ENCODE measurements around the gene FAM222A.

GRCh38 chr12:109671502-109671901 lies 42.1 kb upstream of the FAM222A start:
- TF ChIP-seq CTCF (IDR thresholded peaks at IDR 0.05; ENCODE audit: poor library complexity, severe bottlenecking) (no peak), POLR2AphosphoS5 (IDR thresholded peaks at IDR 0.05) (no peak)

Measured in neural cell (in vitro differentiated cells).